HCEC 1CT (cell line): ENCODE data around the gene PTPRC.

ENCODE experiments used
- DNase-seq: peaks from one replicate; pipeline ENCODE4 v3.0.0-alpha.2; 2017

Gene PTPRC

GRCh38 chr1:198622001-198622400 is 16.8 kb upstream of the PTPRC start:
- DNase-seq, result no peak

- DNase-seq, result peak; percentile 67
Observed at GRCh38 chr1:198623752-198624647, 14.8 kb upstream of the PTPRC start.

- DNase-seq, result no peak
Observed at GRCh38 chr1:198624648-198624980, 14.2 kb upstream of the PTPRC start.

GRCh38 chr1:198627436-198628066 is 11.3 kb upstream of the PTPRC start:
- DNase-seq, result no peak

- DNase-seq, result no peak
Observed at GRCh38 chr1:198628067-198628455, 10.8 kb upstream of the PTPRC start.

GRCh38 chr1:198629610-198630009 is 9.2 kb upstream of the PTPRC start:
- DNase-seq, result no peak

GRCh38 chr1:198630863-198631262 is 8.0 kb upstream of the PTPRC start:
- no peak for DNase-seq

GRCh38 chr1:198631292-198631691 is 7.5 kb upstream of the PTPRC start:
- DNase-seq, result no peak

GRCh38 chr1:198632007-198632406 is 6.8 kb upstream of the PTPRC start:
- no peak for DNase-seq

- DNase-seq, result no peak
Observed at GRCh38 chr1:198633675-198634121, 5.1 kb upstream of the PTPRC start.

- no peak for DNase-seq
Observed at GRCh38 chr1:198635964-198636363, 2.9 kb upstream of the PTPRC start.

GRCh38 chr1:198636391-198636790 is 2.4 kb upstream of the PTPRC start:
- DNase-seq, result no peak

- no peak for DNase-seq
Observed at GRCh38 chr1:198637157-198637556, 1.7 kb upstream of the PTPRC start.

GRCh38 chr1:198637916-198638437 is 863 bp upstream of the PTPRC start:
- DNase-seq, result no peak

- no peak for DNase-seq
Observed at GRCh38 chr1:198638441-198638840, 399 bp upstream of the PTPRC start.

GRCh38 chr1:198639671-198640143 is 867 bp downstream of the PTPRC start:
- no peak for DNase-seq

- DNase-seq, result no peak
Observed at GRCh38 chr1:198640174-198640573, 1.3 kb downstream of the PTPRC start.

GRCh38 chr1:198641501-198641900 is 2.7 kb downstream of the PTPRC start:
- peak; percentile 59 for DNase-seq

GRCh38 chr1:198641966-198642668 is 3.3 kb downstream of the PTPRC start:
- no peak for DNase-seq

GRCh38 chr1:198642983-198643382 is 4.1 kb downstream of the PTPRC start:
- no peak for DNase-seq

- no peak for DNase-seq
Observed at GRCh38 chr1:198643808-198644207, 5.0 kb downstream of the PTPRC start.

- DNase-seq, result no peak
Observed at GRCh38 chr1:198647055-198647454, 8.2 kb downstream of the PTPRC start.

GRCh38 chr1:198648592-198648991 is 9.8 kb downstream of the PTPRC start:
- no peak for DNase-seq
